ENCODE measurements around the gene PDCD6IP.

PDCD6IP gene

DNA sequence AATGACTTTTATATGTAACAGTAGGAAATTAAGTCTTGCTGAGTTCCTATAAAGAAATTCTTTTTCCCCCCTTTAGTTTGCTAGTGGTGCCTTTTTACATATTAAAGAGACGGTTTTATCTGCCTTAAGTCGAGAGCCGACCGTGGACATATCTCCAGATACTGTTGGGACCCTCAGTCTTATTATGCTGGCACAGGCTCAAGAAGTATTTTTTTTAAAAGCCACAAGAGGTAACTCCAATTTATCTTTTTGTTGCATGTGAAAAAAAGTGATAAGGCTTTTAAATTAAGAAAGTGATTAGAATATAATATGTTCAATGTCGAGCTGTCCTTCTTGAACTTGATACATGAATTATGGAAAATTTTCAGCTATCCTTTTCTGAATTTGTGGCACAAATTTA lies 26.7 kb downstream of the PDCD6IP start:
- CTCF ChIA-PET: interaction anchor here (1.1 kb wide), 1 partner anchor 188 kb away, joined by 3 read pairs; no protein-coding TSS in a partner anchor
- no peak for DNase-seq (ENCODE audit: low read depth, low spot score)
- POLR2A ChIA-PET: no interaction called here
- no peak overlapping the region for H3K4me3 ChIP-seq (ENCODE audit: low read depth, low read length)
- TF ChIP-seq, protein P1, sequence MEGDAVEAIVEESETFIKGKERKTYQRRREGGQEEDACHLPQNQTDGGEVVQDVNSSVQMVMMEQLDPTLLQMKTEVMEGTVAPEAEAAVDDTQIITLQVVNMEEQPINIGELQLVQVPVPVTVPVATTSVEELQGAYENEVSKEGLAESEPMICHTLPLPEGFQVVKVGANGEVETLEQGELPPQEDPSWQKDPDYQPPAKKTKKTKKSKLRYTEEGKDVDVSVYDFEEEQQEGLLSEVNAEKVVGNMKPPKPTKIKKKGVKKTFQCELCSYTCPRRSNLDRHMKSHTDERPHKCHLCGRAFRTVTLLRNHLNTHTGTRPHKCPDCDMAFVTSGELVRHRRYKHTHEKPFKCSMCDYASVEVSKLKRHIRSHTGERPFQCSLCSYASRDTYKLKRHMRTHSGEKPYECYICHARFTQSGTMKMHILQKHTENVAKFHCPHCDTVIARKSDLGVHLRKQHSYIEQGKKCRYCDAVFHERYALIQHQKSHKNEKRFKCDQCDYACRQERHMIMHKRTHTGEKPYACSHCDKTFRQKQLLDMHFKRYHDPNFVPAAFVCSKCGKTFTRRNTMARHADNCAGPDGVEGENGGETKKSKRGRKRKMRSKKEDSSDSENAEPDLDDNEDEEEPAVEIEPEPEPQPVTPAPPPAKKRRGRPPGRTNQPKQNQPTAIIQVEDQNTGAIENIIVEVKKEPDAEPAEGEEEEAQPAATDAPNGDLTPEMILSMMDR (IDR thresholded peaks at IDR 0.05; ENCODE audit: insufficient read depth, low read length, missing control alignments): no peak

DNA sequence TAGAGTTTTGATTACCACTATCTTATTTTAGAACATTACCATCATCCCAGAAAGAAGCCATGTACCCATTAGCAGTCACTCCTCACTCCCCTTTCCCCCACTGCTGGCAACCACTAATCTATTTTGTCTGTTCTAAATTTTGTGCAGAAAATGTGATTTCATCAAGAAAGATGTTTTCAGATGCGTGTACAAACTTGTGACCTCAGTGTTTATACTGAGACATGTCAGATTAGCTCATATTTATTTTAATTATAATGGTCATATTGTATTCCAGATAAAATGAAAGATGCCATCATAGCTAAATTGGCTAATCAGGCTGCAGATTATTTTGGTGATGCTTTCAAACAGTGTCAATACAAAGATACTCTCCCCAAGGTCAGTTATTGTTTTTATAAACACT lies 27.8 kb downstream of the PDCD6IP start:
- CTCF ChIA-PET: interaction anchor here (0.9 to 1.1 kb wide), 3 partner anchors 8 to 189 kb away, joined by 3 read pairs; no protein-coding TSS in a partner anchor

DNA sequence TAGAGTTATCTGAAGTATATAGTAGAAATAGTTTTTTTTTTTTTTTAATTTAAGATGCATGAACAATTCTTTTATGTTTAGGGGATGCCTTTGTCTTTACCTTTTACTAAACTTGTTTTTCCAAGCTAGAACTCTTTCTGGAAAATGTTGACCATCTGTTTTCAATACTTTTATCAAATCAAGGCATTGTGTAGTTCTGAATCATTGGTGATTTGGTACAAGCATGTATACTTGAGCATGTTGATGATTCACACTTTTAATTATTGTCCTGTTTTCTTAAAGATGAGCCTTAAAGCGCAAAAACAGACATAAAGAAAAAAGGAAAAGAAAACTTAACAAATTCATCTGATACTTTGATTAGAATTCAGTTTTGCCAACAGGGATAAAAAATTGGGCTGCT lies 28.3 kb downstream of the PDCD6IP start:
- ChIA-PET POLR2A (interaction anchor here (1.3 kb wide), 1 partner anchor 28 kb away, joined by 5 read pairs; the partner anchor contains the start of gene PDCD6IP), CTCF (interaction anchor here (1.1 kb wide), 1 partner anchor 9 kb away, joined by 3 read pairs; no protein-coding TSS in a partner anchor)
- TF ChIP-seq, protein P1 (IDR thresholded peaks at IDR 0.05; ENCODE audit: insufficient read depth, low read length, missing control alignments): no peak
- H3K4me3 ChIP-seq (ENCODE audit: low read depth, low read length): no peak overlapping the region
- DNase-seq (ENCODE audit: low read depth, low spot score): peak; percentile 45

More for the DNA sequence above, 27.8 kb downstream of the PDCD6IP start:
- POLR2A ChIA-PET: interaction anchor here (1.3 kb wide), 1 partner anchor 28 kb away, joined by 5 read pairs; the partner anchor contains the start of gene PDCD6IP
- TF ChIP-seq, protein P1 (IDR thresholded peaks at IDR 0.05; ENCODE audit: insufficient read depth, low read length, missing control alignments): no peak
- H3K4me3 ChIP-seq (ENCODE audit: low read depth, low read length): no peak overlapping the region
- no peak for DNase-seq (ENCODE audit: low read depth, low spot score)

DNA sequence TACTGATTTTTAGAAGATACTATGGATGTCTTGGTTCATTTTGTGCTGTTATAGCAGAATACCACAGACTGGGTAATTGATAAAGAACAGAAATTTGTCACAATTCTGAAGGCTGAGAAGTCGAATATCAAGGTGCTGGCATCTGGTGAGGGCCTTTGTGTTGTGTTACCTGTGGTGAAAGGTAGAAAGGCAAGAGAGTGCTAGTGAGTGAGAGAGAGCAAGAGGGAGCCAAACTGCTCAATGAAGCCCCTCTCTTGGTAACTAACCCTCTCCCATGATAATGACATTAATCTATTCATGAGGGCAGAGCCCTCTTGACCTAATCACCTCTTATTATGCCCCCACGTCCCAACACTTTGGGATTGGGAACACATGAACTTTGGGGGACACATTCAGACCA lies 31.3 kb downstream of the PDCD6IP start:
- ChIA-PET POLR2A (no interaction called here), CTCF (no interaction called here)
- TF ChIP-seq, protein P1 (IDR thresholded peaks at IDR 0.05; ENCODE audit: insufficient read depth, low read length, missing control alignments): no peak
- H3K4me3 ChIP-seq (ENCODE audit: low read depth, low read length): no peak overlapping the region
- no peak for DNase-seq (ENCODE audit: low read depth, low spot score)

DNA sequence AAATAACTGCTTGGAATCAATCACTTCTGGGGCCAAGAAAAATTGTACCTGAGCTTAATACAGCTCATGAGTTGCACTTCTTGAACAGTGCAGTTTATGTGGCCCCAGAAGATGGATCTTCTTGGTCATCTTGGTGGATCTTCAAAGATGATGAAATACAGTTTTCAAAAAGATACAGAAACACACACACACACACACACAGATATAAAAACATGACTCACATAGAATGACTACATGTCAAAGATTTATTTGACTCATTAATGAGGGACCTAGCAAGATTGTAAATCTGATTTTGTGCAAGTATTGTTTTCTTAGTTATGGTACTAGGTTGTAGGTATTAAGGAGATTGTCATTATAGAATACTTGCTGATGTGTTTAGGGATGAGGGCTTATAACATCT lies 32.6 kb downstream of the PDCD6IP start:
- POLR2A ChIA-PET: no interaction called here
- TF ChIP-seq, protein P1 (IDR thresholded peaks at IDR 0.05; ENCODE audit: insufficient read depth, low read length, missing control alignments): no peak
- CTCF ChIA-PET: no interaction called here
- DNase-seq (ENCODE audit: low read depth, low spot score): no peak
- no peak overlapping the region for H3K4me3 ChIP-seq (ENCODE audit: low read depth, low read length)

DNA sequence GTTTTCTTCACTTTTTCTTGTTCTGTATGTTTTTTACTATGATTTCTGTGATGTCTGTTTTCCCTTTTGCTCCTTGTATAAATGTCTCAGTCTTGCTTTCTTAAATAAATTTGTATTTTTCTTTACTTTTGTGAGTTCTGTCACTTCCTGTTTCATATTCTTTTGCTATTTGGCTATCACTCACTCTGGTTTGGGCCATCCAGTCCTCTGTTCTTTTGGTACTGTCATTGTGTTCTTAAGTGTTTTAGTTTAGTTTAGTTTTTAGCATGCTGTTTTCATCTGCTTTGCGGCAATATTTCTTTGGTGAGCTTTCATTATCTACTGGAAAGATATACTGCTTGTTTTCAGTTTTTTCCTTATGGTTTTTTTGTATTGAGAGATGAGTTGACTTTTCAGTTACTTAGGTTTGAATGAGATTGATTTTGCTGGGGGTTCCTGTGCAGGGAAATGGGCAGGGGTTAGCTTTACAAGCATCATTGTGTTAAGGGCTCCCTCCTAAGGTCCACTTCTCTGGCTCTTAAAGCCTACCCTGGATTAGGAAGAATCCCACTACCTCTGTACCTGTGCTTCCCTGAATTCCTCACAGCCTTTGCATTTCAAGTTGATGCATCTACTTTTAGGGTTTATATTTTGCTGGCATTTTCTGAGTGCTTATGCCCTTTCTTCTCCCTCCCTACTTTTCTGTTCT lies 35.1 kb downstream of the PDCD6IP start:
- TF ChIP-seq, protein P1 (IDR thresholded peaks at IDR 0.05; ENCODE audit: insufficient read depth, low read length, missing control alignments): no peak
- no peak for DNase-seq (ENCODE audit: low read depth, low spot score)
- POLR2A ChIA-PET: no interaction called here
- H3K4me3 ChIP-seq (ENCODE audit: low read depth, low read length): no peak overlapping the region
- CTCF ChIA-PET: no interaction called here

Data from AG04449 (cell line).